HUES6 (cell line): ENCODE data around the gene CKS2.
"Not testable (repeated sequence)": the region's sequence is repeated elsewhere in the genome, so short reads cannot be mapped to it uniquely, and the experiment has no call there.

ENCODE experiments used
- H3K27ac ChIP-seq: 2 replicates; pipeline ENCODE4 v1.7.0; 2013; ENCODE audit warnings: low read depth, mild to moderate bottlenecking, low read length, inconsistent platforms
- H3K27me3 ChIP-seq: 2 replicates; pipeline ENCODE4 v1.6.1; 2013; ENCODE audit warnings: low read length; ENCODE audit not compliant: control insufficient read depth, insufficient read depth
- H3K36me3 ChIP-seq: 2 replicates; pipeline ENCODE4 v1.6.1; 2013; ENCODE audit warnings: low read length; ENCODE audit not compliant: control insufficient read depth, insufficient read depth
- H3K4me1 ChIP-seq: 2 replicates; pipeline ENCODE4 v1.6.1; 2013; ENCODE audit warnings: low read length; ENCODE audit not compliant: control insufficient read depth, insufficient read depth
- H3K4me3 ChIP-seq: 2 replicates; pipeline ENCODE4 v1.5.1; 2013; ENCODE audit warnings: low read depth, low read length
- H3K9ac ChIP-seq: one replicate; pipeline ENCODE4 v1.6.1; 2013; ENCODE audit warnings: mild to moderate bottlenecking, low read length
- H3K9me3 ChIP-seq: 2 replicates; pipeline ENCODE4 v1.6.1; 2013; ENCODE audit warnings: low read depth, low read length; ENCODE audit not compliant: control insufficient read depth, insufficient read depth

The CKS2 gene

DNA sequence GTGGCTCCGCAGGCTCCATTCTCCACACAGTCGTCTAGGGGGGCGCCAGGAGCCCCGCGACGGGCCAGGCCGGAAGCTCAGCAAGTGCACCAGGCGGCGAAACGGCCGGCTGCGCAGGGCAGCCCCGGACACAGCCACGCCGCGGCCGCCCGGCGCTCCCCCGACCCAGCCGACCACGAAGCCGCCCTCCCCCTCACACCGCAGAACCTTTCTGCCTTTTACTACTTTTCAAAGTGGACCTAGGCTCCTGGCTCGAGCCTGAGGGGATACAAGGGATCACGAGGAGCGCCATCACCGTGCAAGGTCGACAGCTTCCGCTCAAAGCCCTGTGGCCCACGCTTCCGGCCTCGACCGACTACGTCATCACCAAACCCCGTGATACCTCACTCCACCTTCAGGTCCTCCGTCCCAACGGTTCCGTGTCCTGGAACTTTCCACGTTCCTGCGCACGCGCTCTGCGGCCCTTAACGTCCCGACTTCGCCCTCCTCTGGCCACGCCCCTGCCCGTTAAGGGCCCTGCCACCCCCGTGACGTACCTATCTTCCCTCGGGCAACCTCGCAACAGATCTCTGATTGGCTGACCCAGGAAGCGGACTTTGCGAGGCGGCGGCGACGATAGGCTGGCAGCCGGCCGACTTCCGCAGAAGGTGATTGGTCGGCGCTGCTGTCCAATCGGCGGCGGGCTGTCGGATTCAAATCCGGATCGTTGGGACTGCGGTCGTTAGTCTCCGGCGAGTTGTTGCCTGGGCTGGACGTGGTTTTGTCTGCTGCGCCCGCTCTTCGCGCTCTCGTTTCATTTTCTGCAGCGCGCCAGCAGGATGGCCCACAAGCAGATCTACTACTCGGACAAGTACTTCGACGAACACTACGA, at the start of gene CKS2:
CKS2 (plus strand) TSS at position 721 of the 871 bp plus-strand sequence; CDS start at position 819, 98 bp downstream.
- Histone ChIP-seq H3K36me3 (peaks cover 28% of the 10 kb centered on the region), H3K27me3 (no peaks in the 10 kb centered on the region), H3K9ac (peak within 1 kb of the TSS; percentile 98), H3K27ac (peak within 1 kb of the TSS; percentile 97), H3K4me3 (peak within 1 kb of the TSS; percentile 99), H3K4me1 (peaks cover 19% of the 10 kb centered on the region; the same call in 1 of the 2 replicates), H3K9me3 (no peaks in the 10 kb centered on the region)

DNA sequence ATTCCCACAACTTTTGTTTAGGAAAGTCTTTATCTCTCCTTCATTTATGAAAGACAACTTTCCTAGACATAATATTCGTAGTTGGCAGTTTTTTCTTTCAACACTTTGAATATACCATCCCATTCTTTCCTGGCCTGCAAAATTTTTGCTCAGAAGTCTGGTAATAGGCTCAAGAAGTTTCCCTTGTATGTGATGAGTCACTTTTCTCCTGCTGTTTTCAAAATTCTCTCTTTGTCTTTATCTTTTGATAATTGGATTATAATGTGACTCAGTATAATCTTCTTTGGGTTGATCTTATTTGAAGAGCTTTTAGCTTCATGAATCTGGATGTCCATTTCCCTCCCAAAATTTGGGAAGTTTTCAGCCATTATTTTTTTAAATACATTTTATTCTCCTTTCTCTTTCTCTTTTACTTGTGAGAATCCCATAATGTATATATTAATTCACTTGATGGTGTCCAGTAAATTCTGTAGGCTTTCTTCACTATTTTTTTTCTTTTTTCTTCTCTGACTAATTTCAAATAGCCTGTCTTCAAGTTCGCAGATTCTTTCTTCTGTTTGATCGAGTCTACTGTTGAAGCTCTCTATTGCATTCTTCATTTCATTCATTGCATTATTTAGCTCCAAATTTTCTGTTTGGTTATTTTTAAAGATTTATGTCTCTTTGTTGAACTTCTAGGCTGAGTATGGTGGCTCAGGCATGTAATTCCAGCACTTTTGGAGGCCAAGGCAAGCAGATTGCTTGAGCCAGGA, 37.3 kb upstream of the CKS2 start:
- Histone ChIP-seq H3K4me1 (no peaks in the 10 kb centered on the region), H3K27ac (no peak overlapping the region), H3K9ac (no peak overlapping the region), H3K27me3 (no peaks in the 10 kb centered on the region), H3K4me3 (no peak overlapping the region), H3K36me3 (no peaks in the 10 kb centered on the region), H3K9me3 (peaks cover 41% of the 10 kb centered on the region)

DNA sequence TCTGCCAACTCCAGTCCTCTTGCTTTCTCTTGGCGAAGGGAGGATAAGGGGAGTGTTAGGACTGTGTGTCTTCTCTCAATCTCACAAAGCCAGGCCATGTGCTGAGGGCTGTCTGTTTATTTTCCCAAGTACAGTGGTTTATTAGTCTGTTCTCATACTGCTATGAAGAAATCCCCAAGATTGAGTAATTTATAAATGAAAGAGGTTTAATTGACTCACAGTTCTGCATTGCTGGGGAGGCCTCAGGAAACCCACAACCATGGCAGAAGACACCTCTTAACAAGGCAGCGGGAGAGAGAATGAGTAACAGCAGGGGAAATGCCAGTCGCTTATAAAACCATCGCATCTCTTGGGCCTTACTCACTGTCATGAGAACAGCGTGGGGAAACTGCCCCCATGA, 36.2 kb upstream of the CKS2 start:
- Histone ChIP-seq H3K27ac (no peak overlapping the region), H3K27me3 (no peaks in the 10 kb centered on the region), H3K4me3 (no peak overlapping the region), H3K4me1 (no peaks in the 10 kb centered on the region), H3K9ac (no peak overlapping the region), H3K9me3 (peaks cover 41% of the 10 kb centered on the region), H3K36me3 (no peaks in the 10 kb centered on the region)

DNA sequence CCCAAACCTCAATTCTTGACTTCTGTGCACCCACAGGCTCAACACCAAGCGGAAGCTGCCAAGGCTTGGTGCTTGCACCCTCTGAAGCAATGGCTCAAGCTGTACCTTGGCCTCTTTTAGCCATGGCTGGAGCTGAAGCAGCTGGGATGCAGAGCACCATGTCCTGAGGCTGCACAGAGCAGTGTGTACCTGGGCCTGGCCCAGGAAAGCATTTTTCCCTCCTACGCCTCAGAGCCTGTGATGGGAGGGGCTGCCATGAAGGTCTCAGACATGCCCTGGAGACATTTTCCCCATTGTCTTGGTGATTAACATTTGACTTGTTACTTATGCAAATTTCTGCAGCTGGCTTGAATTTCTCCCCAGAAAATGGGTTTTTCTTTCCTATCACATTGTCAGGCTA, 35.0 kb upstream of the CKS2 start:
- not testable (repeated sequence) for H3K4me1 ChIP-seq, H3K36me3 ChIP-seq, H3K9ac ChIP-seq, H3K27ac ChIP-seq, H3K4me3 ChIP-seq, H3K27me3 ChIP-seq
- peaks cover 41% of the 10 kb centered on the region for H3K9me3 ChIP-seq

DNA sequence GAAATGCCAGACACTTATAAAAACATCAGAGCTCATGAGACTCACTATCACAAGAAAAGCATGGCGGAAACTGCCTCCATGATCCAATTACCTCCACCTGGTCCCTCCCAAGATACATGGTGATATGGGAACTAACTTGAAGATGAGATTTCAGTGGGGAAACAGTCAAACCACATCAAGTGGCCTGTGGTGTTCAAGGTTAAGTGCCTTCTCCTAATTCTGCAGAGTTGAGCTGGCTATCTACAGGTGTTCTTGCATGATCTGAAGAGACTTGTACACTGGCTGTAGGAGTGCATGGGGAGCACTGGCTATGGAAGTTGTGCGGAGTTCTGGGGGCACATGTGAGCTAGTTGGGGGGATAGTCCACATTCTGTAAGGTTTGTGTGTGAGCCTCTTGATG, 34.0 kb upstream of the CKS2 start:
- H3K27ac ChIP-seq, result no peak overlapping the region
- H3K4me1 ChIP-seq, result no peaks in the 10 kb centered on the region
- no peak overlapping the region for H3K9ac ChIP-seq

DNA sequence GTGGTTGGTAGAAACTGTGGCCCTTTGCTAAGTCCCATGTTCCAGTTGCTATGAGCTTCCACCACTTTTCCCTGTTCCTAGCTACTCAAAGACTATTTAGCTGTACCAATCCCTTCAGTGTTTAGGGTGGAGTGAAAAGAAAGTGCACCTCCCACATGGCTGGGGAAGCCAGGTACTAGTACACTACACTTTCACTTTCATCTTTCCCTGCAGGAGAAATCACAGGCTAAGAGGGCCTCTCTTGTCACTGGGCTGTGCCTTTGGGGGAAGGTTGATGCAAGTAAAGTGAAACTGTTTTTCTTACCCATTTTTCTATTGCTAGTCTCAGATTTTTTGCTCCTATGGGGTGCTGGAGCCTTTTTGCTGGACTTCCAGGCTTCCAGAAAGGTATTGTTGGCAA, 33.5 kb upstream of the CKS2 start:
- H3K9ac ChIP-seq, result no peak overlapping the region
- H3K27ac ChIP-seq, result no peak overlapping the region
- no peaks in the 10 kb centered on the region for H3K36me3 ChIP-seq
- no peak overlapping the region for H3K4me3 ChIP-seq
- H3K27me3 ChIP-seq, result no peaks in the 10 kb centered on the region
- peaks cover 39% of the 10 kb centered on the region for H3K9me3 ChIP-seq
- no peaks in the 10 kb centered on the region for H3K4me1 ChIP-seq

More for the DNA sequence above, 34.0 kb upstream of the CKS2 start:
- Histone ChIP-seq H3K4me3 (no peak overlapping the region), H3K36me3 (no peaks in the 10 kb centered on the region), H3K9me3 (peaks cover 41% of the 10 kb centered on the region), H3K27me3 (no peaks in the 10 kb centered on the region)

DNA sequence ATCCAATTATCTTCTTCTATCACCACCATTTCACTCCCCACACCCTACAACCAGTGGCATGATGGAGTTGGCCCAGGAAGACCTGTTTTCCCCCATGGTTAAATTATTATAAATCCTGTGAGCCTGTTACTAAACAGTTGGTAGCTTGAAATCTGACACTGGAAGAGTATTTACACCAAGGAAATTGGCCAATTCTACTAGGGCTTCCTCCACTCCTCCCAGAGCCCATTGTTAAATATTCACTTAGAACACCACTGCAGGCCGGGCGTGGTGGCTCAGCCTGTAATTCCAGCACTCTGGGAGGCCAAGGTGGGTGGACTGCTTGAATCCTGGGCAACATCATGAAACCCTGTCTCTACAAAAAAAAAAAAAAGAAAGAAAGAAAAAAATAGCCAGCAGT, 32.4 kb upstream of the CKS2 start:
- peaks cover 32% of the 10 kb centered on the region for H3K9me3 ChIP-seq
- H3K4me3 ChIP-seq, result no peak overlapping the region
- no peaks in the 10 kb centered on the region for H3K27me3 ChIP-seq
- H3K9ac ChIP-seq, result no peak overlapping the region
- no peaks in the 10 kb centered on the region for H3K36me3 ChIP-seq
- no peak overlapping the region for H3K27ac ChIP-seq
- H3K4me1 ChIP-seq, result no peaks in the 10 kb centered on the region

DNA sequence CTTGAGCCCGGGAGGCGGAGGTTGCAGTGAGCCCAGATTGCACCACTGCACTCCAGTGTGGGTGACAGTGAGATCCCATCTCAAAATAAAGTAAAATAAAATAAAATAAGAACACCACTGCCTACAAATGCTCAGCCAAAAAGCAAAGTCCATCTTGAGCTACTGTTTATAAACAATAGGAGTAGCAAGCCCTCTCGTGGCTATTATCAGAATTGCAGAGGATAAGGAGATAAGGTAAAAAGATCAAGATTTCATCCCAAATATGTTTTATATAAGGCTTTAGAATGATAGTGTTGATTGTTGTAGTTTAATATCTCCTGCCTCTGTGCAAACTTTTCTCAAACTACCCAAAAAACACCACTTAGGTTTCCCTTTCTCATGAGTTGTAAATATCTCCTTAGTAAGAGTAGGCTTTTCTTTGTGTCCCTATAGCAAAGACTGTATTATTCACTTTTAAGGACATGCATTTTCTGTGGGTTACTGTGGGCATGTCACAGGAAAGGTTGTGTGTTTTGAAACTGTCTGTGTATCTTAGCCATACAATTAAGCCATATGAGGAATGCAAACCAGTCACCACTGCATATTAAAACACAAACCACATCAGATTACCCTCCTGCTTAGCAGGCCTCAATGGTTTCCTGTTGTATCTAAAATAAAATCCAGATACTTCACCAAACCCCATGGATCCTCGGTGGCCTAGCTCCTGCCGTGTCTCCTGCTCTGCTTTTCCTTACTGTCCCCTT, 31.8 kb upstream of the CKS2 start:
- peaks cover 31% of the 10 kb centered on the region for H3K9me3 ChIP-seq
- H3K4me3 ChIP-seq, result no peak overlapping the region
- H3K9ac ChIP-seq, result no peak overlapping the region
- H3K4me1 ChIP-seq, result no peaks in the 10 kb centered on the region
- H3K36me3 ChIP-seq, result no peaks in the 10 kb centered on the region
- H3K27me3 ChIP-seq, result no peaks in the 10 kb centered on the region
- H3K27ac ChIP-seq, result no peak overlapping the region

DNA sequence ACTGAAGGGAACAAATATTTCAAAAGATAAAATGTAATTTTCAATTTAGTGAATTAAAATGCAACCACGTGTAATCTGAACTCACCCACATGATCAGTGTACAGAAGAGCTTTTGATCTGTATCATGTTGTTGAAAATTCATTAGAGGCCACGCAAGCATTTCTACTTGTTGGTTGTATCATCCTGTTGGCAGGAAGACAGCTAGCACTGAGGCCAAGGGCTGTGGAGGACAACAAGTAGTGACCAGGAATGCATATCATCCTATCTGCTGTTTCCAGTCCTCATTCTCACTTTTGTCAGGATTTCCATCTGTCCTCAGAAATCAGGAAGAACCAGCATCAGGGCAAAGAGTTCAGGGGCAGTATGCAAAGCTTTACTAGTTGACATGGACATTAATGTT, 29.9 kb upstream of the CKS2 start:
- Histone ChIP-seq H3K4me3 (no peak overlapping the region), H3K27me3 (no peaks in the 10 kb centered on the region), H3K9me3 (peaks cover 11% of the 10 kb centered on the region), H3K9ac (no peak overlapping the region), H3K4me1 (no peaks in the 10 kb centered on the region), H3K36me3 (no peaks in the 10 kb centered on the region), H3K27ac (no peak overlapping the region)

DNA sequence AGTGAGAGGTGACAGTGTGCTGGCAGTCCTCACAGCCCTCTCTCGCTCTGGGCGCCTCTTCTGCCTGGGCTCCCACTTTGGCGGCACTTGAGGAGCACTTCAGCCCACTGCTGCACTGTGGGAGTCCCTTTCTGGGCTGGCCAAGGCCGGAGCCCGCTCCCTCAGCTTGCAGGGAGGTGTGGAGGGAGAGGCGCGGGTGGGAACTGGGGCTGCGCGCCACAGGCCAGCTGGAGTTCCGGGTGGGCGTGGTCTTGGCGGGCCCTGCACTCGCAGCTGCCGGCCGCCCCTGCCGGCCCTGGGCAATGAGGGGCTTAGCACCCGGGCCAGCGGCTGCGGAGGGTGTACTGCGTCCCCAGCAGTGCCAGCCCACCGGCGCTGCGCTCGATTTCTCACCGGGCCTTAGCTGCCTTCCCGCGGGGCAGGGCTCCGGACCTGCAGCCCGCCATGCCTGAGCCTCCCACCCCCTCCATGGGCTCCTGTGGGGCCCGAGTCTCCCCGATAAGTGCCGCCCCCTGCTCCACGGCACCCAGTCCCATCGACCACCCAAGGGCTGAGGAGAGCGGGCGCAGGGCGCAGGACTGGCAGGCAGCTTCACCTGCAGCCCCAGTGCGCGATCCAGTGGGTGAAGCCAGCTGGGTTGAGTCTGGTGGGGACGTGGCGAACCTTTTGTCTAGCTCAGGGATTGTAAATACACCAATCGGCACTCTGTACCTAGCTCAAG, 28.6 kb upstream of the CKS2 start:
- H3K27ac ChIP-seq, H3K9ac ChIP-seq, H3K9me3 ChIP-seq, H3K4me3 ChIP-seq, H3K27me3 ChIP-seq, H3K36me3 ChIP-seq, H3K4me1 ChIP-seq: not testable (repeated sequence)
